C4-2B (cell line): ENCODE data around the gene HCN2.

Experiments used
- H3K27ac ChIP-seq: fragments of 450-650 bp; 2 replicates; pipeline ENCODE4 v1.5.1; 2017
- ZFX ChIP-seq: fragments of 450-650 bp; IDR thresholded peaks from 2 replicates; pipeline ENCODE4 v1.6.1; 2017
- TF ChIP-seq, protein P1 (sequence below): fragments of 450-650 bp; conservative IDR thresholded peaks from 2 replicates; pipeline ENCODE4 v1.5.1; 2017; ENCODE audit warnings: mild to moderate bottlenecking

HCN2 gene

DNA sequence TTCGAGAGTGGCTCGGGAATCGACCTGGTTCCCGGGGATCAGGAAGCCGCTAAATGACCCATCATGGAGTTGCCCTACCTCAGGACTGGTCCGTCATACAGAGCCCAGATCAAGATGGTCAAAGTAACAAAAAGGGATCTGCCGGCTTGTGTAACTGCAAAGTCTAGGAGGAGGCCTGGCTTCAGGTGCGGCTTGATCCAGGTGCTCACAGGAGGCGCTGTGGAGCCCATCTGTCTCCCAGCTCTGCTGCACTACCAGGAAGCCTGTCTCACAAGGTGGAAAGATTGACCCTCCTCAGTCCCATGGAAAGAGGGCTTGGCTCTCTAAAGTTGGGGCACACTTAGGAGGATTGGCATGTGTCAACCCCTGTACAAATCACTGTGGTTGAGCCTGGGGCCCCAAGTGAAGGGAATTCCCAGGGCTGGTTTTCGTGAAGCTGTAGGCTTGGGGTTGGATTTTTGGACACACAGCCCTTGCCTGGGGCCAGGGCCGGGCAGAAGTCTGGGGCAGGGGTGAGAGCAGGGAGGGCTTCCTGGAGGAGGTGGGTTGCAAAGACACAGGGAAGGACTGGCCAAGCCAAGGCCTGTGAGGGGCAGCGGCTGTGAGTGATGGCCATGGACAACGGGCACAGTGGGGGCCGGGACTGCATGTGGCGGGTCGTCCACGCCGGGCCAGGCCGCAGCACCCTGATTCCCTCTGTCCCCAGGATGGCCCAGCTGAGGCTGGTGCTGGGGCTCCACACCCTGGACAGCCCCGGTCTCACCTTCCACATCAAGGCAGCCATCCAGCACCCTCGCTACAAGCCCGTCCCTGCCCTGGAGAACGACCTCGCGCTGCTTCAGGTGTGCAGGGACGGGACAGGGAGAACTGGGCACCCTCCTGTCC, 41.6 kb upstream of the HCN2 start:
- no peak overlapping the region for H3K27ac ChIP-seq
- TF ChIP-seq, protein P1, sequence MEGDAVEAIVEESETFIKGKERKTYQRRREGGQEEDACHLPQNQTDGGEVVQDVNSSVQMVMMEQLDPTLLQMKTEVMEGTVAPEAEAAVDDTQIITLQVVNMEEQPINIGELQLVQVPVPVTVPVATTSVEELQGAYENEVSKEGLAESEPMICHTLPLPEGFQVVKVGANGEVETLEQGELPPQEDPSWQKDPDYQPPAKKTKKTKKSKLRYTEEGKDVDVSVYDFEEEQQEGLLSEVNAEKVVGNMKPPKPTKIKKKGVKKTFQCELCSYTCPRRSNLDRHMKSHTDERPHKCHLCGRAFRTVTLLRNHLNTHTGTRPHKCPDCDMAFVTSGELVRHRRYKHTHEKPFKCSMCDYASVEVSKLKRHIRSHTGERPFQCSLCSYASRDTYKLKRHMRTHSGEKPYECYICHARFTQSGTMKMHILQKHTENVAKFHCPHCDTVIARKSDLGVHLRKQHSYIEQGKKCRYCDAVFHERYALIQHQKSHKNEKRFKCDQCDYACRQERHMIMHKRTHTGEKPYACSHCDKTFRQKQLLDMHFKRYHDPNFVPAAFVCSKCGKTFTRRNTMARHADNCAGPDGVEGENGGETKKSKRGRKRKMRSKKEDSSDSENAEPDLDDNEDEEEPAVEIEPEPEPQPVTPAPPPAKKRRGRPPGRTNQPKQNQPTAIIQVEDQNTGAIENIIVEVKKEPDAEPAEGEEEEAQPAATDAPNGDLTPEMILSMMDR = no peak
- no peak for TF ChIP-seq ZFX

DNA sequence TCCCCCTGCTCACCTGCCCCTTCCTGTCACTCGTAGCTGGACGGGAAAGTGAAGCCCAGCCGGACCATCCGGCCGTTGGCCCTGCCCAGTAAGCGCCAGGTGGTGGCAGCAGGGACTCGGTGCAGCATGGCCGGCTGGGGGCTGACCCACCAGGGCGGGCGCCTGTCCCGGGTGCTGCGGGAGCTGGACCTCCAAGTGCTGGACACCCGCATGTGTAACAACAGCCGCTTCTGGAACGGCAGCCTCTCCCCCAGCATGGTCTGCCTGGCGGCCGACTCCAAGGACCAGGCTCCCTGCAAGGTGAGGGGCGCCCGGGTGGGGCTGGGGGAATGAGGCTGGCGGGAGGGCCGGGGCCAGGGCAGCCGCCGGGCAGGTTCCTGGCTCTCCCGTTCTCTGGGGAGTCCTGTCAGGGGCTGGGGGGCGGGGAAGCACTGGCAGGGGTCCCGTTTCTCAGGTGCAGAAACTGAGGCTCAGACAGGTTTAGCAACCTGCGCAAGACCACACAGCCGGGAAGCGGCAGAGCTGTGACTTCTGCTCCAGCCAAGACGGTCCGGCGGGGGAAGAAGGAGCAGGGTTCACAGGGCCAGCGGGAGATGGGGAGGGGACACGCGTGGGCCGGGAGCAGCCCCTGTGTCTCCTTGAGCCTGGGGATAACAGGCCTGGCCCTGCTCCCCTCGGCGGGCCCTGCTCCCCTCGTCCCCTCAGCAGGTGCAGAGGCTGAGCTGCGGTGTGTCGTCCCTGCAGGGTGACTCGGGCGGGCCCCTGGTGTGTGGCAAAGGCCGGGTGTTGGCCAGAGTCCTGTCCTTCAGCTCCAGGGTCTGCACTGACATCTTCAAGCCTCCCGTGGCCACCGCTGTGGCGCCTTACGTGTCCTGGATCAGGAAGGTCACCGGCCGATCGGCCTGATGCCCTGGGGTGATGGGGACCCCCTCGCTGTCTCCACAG, 40.5 kb upstream of the HCN2 start:
- no peak overlapping the region for H3K27ac ChIP-seq
- TF ChIP-seq, protein P1 = no peak
- no peak for TF ChIP-seq ZFX

DNA sequence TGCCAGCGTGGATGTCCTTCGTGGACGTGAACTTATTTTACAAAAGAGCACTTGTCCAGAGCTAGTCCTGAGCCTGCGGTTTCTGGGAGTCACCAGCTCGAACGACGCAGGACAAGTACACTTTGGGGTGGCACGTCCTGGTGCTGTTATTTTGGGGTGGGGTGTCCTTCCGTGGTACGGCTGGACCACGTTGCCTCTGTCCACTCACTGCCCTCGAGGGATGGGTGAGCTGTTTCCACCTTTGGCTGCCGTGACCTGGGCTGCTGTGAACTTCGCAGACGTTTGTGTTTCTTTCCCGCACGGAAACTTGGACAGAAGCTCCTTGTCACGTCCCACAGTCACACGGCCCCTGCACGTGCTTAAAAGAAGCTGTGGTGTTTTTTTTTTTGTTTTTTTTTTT, 34.9 kb upstream of the HCN2 start:
- TF ChIP-seq, protein P1 = no peak
- no peak for TF ChIP-seq ZFX
- no peak overlapping the region for H3K27ac ChIP-seq

DNA sequence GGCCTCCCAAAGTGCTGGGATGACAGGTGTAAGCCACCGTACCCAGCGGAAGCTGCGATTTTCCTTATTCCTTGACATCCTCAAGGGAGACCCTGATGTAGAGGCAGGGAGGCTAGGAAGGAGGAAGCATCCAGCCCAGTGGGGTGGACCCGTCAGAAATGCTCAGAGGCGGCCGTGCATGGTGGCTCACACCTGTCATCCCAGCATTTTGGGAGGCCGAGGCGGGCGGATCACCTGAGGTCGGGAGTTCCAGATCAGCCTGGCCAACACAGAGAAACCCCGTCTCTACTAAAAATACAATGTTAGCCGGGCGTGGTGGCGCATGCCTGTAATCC, 34.2 kb upstream of the HCN2 start:
- TF ChIP-seq ZFX = no peak
- TF ChIP-seq, protein P1 = no peak
- no peak overlapping the region for H3K27ac ChIP-seq

DNA sequence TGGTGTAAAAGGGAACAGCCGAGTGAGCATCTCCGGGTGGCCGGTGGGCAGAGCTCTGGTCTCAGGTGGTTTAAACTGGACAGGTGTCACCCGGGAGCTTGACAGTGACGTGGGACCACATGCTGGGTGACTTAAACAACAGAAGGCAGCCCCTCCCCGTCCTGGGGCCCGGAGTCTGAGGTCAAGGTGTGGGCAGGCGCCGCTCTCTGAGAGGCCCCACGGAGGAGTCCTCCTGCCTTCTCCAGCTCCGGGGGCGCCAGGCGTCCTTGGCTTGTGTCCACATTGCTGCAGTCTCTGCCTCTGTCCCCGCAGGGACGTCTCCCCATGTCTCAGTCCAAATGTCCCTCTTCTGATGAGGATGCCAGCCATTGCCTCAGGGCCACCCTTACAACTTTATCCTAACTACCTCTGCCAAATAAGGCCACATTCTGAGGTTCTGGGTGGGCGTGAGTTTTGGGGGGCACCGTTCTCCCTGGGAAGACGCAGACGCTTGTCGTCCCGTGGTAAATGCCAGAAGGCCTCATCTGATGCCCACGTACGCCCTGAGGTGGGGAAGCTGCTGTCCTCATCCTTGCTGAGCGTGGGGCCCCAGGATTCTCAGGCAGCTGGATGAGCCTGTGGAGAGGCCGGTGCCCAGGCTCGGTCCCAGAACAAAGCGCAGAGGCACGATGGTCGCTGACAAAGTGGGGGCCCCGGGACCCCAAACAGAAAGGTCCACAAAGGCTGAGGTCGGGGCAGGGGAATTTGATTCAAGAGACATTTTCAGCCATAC, 32.9 kb upstream of the HCN2 start:
- TF ChIP-seq, protein P1 = no peak
- TF ChIP-seq ZFX = no peak
- peak overlapping the region; percentile 5; the same call in 1 of the 2 replicates for H3K27ac ChIP-seq

DNA sequence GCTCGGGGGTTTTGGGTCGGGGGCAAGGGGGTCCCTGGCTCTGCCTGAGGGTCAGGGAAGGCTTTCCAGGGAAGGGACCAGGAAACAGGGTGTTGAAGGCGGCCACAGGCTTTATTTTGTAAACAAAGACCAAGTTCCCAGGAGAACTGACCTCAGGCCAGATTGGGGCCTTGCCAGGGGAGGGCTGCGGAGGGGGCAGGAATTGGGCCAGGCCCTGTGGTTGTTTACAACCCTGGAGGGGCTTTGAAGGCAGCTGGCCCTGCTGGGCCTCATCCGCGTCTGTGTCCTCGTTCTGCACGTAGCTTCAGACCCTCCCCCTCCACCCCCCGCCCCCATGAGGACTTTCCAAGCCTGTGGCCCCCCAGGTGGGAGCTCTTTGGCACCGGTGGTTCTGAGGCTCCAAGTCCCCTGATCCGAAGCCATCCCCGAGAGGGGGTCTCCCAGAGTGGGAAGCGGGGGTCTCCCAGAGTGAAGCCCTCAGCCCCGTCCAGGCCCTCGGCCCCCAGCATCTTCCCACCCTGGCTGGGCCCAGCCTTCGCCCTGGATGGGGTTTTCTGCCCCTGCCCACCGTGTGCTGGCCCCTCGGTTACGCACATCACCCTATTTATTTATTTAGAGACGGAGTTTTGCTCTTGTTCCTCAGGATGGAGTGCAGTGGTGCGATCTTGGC, 30.8 kb upstream of the HCN2 start:
- TF ChIP-seq, protein P1 = no peak
- no peak for TF ChIP-seq ZFX
- H3K27ac ChIP-seq = no peak overlapping the region
